Glutamatergic neuron (in vitro differentiated cells): ENCODE measurements around the gene CTBP2. TPM values are rescaled to one million over a fixed set of nuclear protein-coding genes. Genes with fewer than 3 reads are reported as not detected.

Experiments used
- DNase-seq: peaks from one replicate; pipeline ENCODE4 v3.0.0; 2022
- H3K27ac Mint-ChIP-seq: one replicate; pipeline ENCODE4 v1.8.0; 2020; ENCODE audit warnings: mild to moderate bottlenecking, mixed read lengths, inconsistent platforms; ENCODE audit not compliant: unreplicated experiment
- H3K27me3 Mint-ChIP-seq: one replicate; pipeline ENCODE4 v1.8.0; 2020; ENCODE audit warnings: mild to moderate bottlenecking, moderate library complexity, mixed read lengths, inconsistent platforms; ENCODE audit not compliant: unreplicated experiment
- H3K36me3 Mint-ChIP-seq: one replicate; pipeline ENCODE4 v1.8.0; 2020; ENCODE audit warnings: mild to moderate bottlenecking, mixed read lengths, inconsistent platforms; ENCODE audit not compliant: unreplicated experiment
- H3K4me1 Mint-ChIP-seq: one replicate; pipeline ENCODE4 v1.8.0; 2020; ENCODE audit warnings: mild to moderate bottlenecking, low read depth, mixed read lengths, inconsistent platforms; ENCODE audit not compliant: unreplicated experiment
- H3K4me3 Mint-ChIP-seq: one replicate; pipeline ENCODE4 v1.8.0; 2020; ENCODE audit warnings: mild to moderate bottlenecking, mixed read lengths, inconsistent platforms; ENCODE audit not compliant: unreplicated experiment
- H3K9me3 Mint-ChIP-seq: one replicate; pipeline ENCODE4 v1.8.0; 2020; ENCODE audit warnings: mild to moderate bottlenecking, moderate library complexity, mixed read lengths, inconsistent platforms; ENCODE audit not compliant: unreplicated experiment
- CTCF ChIP-seq: fragments of 200-600 bp; sonication (generic); IDR thresholded peaks from one replicate; pipeline ENCODE4 v1.5.0; 2021; ENCODE audit not compliant: partially characterized antibody, unreplicated experiment
- total RNA-seq: library from RNA; stranded (reverse); fragmentation: NEBNext Ultra II Directional; extraction: Animal tissue kit (Norgen Biotek cat#: 25700); gene quantifications from one replicate; pipeline ENCODE4 v1.2.1, GENCODE V29; 2021; ENCODE audit not compliant: unreplicated experiment

CTBP2 gene
- total RNA-seq, 1 donor from 2014 or later = 174 TPM

GRCh38 chr10:125192005-125192404 lies 31.6 kb upstream of the CTBP2 start:
- no peak for TF ChIP-seq CTCF
- DNase-seq = no peak
- H3K9me3 Mint-ChIP-seq = peaks cover 8% of the 10 kb centered on the region
- no peaks in the 10 kb centered on the region for H3K36me3 Mint-ChIP-seq
- H3K4me1 Mint-ChIP-seq = peaks cover 3% of the 10 kb centered on the region
- H3K4me3 Mint-ChIP-seq = no peak overlapping the region
- no peak overlapping the region for H3K27ac Mint-ChIP-seq
- H3K27me3 Mint-ChIP-seq = peaks cover 8% of the 10 kb centered on the region

DNA sequence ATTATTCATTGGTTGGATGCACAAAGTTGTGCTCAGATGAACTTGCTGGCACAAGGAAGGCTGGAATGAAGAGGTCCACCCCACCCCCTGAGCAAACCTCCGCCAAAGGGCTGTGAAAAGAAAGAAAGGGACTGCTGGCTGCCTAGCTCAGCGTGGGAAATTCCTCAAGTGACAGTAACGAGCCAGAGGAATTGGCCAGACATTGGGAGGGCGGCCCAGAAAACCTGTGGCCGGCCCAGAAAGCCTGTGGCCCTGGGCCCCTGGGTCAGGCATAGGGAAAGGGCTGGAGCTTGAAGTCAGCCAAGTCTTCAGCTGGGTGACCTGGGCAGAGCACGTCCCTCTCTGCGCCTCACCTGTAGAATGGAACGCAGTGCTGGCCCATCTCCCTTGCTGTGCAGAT lies 30.6 kb upstream of the CTBP2 start:
- Mint-ChIP-seq H3K36me3 (no peaks in the 10 kb centered on the region), H3K4me3 (no peak overlapping the region), H3K4me1 (peaks cover 3% of the 10 kb centered on the region), H3K9me3 (peaks cover 8% of the 10 kb centered on the region), H3K27ac (no peak overlapping the region), H3K27me3 (peaks cover 9% of the 10 kb centered on the region)
- TF ChIP-seq CTCF = no peak
- DNase-seq = no peak

DNA sequence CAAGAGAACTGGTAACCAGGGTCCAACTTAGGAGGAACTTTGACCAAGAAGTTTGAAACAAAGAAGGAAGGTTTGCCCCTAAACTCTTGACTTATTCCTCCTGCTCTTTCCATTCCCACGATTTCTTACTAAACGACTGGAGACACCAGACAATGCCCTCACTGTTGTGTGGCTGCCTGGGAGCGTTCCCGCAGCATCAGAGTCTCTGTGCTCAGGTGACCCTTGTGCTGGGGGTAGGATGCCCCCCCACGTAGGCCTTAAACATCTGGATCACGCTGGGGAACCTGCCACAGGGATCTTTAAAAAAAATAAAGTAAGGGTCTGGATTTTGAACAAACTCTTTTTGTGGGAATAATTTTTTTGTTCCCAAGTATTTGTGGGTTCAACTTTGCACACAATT lies 30.1 kb upstream of the CTBP2 start:
- no peak overlapping the region for H3K27ac Mint-ChIP-seq
- no peak for TF ChIP-seq CTCF
- H3K4me3 Mint-ChIP-seq = no peak overlapping the region
- H3K36me3 Mint-ChIP-seq = no peaks in the 10 kb centered on the region
- H3K27me3 Mint-ChIP-seq = peaks cover 11% of the 10 kb centered on the region
- peaks cover 3% of the 10 kb centered on the region for H3K4me1 Mint-ChIP-seq
- DNase-seq = no peak
- H3K9me3 Mint-ChIP-seq = peaks cover 8% of the 10 kb centered on the region

GRCh38 chr10:125189162-125189561 lies 28.8 kb upstream of the CTBP2 start:
- Mint-ChIP-seq H3K4me1 (peaks cover 3% of the 10 kb centered on the region), H3K27ac (no peak overlapping the region), H3K9me3 (peaks cover 8% of the 10 kb centered on the region), H3K4me3 (no peak overlapping the region), H3K36me3 (no peaks in the 10 kb centered on the region), H3K27me3 (peaks cover 11% of the 10 kb centered on the region)
- no peak for TF ChIP-seq CTCF
- no peak for DNase-seq

GRCh38 chr10:125187238-125188194 lies 27.2 kb upstream of the CTBP2 start:
- H3K4me3 Mint-ChIP-seq = no peak overlapping the region
- no peak for TF ChIP-seq CTCF
- no peak overlapping the region for H3K27ac Mint-ChIP-seq

More at GRCh38 chr10:125187238-125188194, 27.2 kb upstream of the CTBP2 start:
- H3K36me3 Mint-ChIP-seq = no peaks in the 10 kb centered on the region
- peaks cover 11% of the 10 kb centered on the region for H3K9me3 Mint-ChIP-seq
- no peak for DNase-seq
- H3K4me1 Mint-ChIP-seq = peaks cover 3% of the 10 kb centered on the region
- H3K27me3 Mint-ChIP-seq = peaks cover 10% of the 10 kb centered on the region
